Renal cortex interstitium (tissue), 11 donors: Measurements from ENCODE around the gene RNF208. TPM values are rescaled to one million over a fixed set of nuclear protein-coding genes. Genes with fewer than 3 reads are reported as not detected.
A peak's percentile ranks its signal among the peaks of the same experiment; 100 is the strongest.

Experiments used
- DNase-seq, 11 donors: peaks; one replicate each; pipeline ENCODE4 v3.0.0-alpha.2; 2013; ENCODE audit warnings: low read depth in 9 of 11, low spot score in 4 of 11; ENCODE audit errors: extremely low read depth in 1 of 11
- polyA plus RNA-seq, 3 donors: library from polyadenylated mRNA; unstranded; fragments of 120-200 nt; gene quantifications; one replicate each; pipeline ENCODE4 v1.2.1, GENCODE V29; 2013; ENCODE audit not compliant: insufficient read length in 3 of 3

Gene RNF208
- polyA plus RNA-seq, 3 donors = 6.0 to 13.3 (median 13.2) TPM

GRCh38 chr9:137223078-137223970, 1.3 kb upstream of the RNF208 start:
- peak; percentile 87 to 97 (median 94) for DNase-seq

GRCh38 chr9:137221506-137222111, 431 bp downstream of the RNF208 start:
- no peak for DNase-seq

GRCh38 chr9:137221095-137221505, 940 bp downstream of the RNF208 start:
- DNase-seq = no peak

GRCh38 chr9:137220317-137221094, 1.5 kb downstream of the RNF208 start:
- no peak for DNase-seq

- no peak for DNase-seq
Observed at GRCh38 chr9:137219757-137220316, 2.2 kb downstream of the RNF208 start.

GRCh38 chr9:137218754-137219271, 3.2 kb downstream of the RNF208 start:
- no peak for DNase-seq

GRCh38 chr9:137218212-137218753, 3.8 kb downstream of the RNF208 start:
- DNase-seq = no peak

GRCh38 chr9:137217276-137218211, 4.5 kb downstream of the RNF208 start:
- no peak for DNase-seq

- no peak for DNase-seq
Observed at GRCh38 chr9:137216188-137216965, 5.7 kb downstream of the RNF208 start.

- no peak for DNase-seq
Observed at GRCh38 chr9:137215196-137215986, 6.6 kb downstream of the RNF208 start.

GRCh38 chr9:137214620-137215019, 7.4 kb downstream of the RNF208 start:
- DNase-seq = no peak

GRCh38 chr9:137213160-137214060, 8.6 kb downstream of the RNF208 start:
- DNase-seq = no peak

GRCh38 chr9:137212520-137212919, 9.5 kb downstream of the RNF208 start:
- no peak for DNase-seq

- no peak for DNase-seq
Observed at GRCh38 chr9:137211532-137211931, 10.5 kb downstream of the RNF208 start.

- no peak for DNase-seq
Observed at GRCh38 chr9:137206602-137207001, 15.4 kb downstream of the RNF208 start.
